Stimulated activated CD8-positive, alpha-beta memory T cell treated with anti-CD3 and anti-CD28 coated beads, Interleukin-15, amount 100 ng/mL, for 48 hours (primary cell): ENCODE measurements around the gene DRAXIN.

Experiments used
- DNase-seq, 2 donors: peaks; one replicate each; pipeline ENCODE4 v3.0.0-alpha.2; 2020; ENCODE audit warnings: low read depth in 2 of 2

DRAXIN gene

DNA sequence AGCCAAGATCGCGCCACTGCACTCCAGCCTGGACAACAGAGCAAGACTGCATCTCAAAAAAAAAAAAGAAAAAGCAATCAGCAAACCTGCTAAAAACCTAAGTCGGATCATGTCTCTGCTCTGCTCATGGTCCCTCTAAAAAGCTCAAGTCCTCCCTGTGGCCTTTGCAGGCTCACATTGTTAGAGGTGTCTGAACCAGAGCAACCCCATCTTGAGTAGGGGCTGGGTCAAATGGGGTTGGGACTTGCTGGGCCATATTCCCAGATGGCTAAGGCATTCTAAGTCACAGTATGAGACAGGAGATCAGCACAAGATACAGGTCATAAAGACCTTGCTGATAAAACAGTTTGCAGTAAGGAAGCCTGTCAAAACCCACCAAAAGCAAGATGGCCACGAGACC is 3.0 kb upstream of the DRAXIN start:
- no peak for DNase-seq

DNA sequence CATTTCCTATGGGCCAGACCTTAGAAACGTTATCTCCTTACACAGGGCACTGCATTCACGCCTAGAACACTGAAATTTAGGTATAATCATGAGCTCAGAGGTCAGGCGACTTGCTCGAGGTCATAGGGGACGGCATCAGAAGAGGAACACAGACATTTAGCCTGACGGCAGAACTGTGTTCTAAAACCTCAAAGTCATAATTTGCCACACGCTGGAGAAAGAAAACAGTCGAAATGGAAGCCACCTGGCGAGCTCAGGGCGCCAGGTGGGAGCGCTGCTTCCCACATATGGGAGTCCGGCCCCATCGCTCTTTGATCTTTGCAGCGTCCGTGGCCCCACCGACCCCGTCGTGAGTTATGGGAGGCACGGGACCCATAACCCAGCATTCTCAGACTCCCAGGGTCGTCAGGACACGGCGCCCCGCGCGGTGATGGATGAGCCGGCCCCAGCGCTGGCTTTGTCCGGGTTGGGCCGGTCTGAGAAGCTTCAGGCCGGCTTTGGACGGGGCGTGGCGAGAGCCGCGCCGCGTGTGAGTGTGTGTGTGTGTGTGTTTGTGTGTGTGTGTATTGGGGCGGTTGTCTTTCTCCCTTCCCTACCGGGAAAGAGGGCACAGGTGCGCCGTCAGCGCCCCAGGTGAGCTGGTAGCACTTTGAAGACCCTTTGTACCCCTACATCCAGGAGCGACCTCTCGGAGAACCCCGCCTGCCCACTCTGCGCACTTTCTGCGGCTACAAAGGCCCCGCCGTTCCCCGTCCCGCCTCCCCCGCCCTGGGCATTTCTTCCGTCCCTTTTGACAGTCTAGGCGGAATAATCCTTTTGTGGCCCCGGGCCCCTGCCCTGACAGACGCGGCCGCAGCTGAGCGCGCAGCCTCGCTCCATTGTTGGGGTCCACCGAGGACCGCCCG is 861 bp upstream of the DRAXIN start:
- no peak for DNase-seq

DNA sequence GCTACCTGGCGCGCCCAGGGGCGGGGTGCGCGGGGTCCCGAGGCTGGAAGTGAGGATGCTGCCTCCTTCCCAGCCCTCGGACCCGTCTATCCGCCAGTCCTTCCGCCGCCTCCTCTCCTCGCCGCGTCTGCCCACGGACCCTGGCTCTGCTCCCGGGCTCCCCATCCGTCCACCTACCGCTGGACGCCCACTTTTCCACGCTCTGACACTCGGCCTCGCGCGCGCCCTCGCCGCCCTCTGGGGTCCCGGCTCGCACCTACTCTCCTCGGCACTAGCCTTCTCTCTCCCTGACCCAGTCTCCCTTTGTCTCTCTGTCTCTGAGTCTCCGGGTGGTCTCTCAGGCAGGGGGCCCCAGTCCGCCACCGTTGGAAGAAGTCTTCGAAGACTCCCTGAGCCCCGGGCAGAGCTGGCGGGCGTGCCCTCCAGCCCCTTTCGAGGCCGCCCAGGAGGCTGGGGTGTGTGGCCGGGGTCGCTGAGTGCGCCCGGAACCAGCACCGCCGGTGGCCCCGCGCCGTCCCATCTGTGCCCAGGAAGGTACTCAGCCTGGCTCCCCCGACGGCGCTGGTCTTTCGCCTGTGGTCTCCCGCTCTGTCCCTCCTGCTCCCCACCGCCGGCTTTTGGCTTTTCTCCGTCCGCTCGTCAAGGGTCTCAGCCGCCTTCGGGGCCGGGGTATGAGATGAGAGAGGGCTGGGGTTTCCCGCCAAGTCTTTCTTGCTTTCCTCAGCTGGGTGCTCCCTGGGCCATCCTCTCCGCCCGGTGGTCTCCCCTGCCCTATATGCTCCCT is 610 bp downstream of the DRAXIN start:
- DNase-seq = no peak

DNA sequence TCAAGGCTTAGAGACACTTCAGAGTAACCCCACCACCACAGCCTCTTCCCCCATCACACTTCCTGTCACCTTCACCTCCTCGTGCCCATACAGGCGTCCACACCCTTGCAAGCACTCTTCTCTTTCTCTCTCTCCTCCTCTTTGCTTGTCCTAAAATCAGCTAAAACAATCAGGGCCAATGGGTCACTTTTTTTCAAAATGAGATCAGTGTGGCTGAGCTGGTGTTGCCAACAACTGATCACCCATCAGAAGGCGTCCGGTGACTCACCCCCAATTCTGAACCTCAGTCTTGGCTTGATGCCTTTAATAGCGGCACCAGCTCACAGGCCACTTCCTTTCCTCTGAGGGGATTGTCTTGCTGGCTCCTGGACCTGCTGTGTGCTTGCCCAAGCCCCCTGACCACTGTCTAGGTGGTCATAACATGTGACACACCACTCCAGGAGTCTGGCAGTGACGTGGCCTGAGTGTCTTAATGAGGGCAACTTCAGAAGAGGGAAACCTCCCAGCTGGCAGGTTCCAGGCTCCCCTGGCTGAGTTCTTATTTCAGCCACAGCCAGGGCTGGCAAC is 1.6 kb downstream of the DRAXIN start:
- peak; percentile 35 to 40 for DNase-seq

DNA sequence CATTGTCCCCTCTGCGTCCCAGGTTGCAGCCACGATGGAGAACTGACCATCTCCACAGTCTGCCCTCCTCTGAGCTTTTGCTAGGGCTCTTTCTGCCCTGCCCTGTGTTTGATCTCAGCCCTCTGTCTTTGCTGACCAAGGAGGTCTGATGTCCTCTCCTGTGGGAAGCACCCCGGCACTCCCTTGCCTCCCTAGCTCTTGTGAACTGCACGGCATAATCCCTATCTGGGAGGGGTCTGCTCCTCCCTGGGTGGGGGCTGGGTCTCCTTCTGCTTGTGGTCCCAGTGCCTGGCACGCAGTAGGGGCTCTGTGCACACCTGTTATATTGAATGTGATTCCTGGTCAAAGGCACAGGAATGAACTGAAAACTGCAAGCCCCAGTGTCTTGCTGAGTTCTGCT is 2.4 kb downstream of the DRAXIN start:
- DNase-seq = no peak

DNA sequence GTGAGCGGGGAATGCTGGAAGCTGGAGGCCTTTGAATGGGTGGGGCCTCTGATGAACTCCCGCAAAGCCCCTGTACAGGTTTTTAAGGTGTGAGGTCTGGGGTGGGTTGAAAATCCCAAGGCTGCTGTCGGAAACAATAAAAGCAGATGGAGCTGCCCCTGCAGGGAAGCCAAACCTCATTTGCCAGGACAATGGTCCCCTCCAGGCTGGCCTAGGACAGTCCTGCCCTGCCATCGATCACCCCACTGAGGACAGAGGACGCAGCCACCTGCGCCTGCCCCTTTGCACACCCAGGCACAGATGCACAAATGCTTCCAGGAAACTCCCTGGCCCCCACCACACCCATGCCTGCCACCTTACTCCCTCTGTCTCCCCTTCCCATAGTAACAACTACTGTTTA is 4.4 kb downstream of the DRAXIN start:
- DNase-seq = no peak

DNA sequence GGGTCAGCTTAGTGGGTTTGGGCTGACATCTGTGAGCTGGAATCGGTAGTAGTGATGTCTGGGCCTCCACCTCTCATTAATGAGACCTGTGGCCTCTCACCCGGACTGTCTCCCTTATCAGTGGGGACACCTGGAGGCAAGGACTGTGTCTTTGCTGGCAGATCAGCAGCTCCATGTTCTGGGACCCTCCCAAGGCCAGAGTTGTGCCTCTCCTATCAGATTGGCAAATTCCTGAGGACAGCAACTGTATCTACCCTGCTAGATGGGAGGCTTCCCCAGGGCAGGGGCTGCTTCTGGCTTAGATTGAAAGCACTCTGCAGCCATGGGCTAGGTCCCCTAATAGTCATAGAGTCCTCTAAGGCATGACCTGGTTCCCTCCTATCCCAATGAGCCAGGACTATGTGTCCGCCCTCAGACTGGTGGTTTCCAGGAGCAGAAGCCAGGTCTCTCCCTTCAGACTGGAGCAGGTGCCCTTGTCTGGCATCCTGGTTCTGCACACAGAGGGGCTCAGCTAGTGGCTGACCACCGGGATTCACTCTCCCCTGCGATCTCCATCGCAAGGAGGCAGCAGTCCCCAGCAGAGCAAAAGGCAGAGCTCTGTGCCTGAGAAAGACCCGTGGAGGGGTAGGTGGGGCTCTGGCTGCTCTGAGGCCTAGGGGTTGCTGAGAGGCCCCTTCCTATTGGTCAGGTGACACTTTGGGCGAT is 5.8 kb downstream of the DRAXIN start:
- DNase-seq = no peak

DNA sequence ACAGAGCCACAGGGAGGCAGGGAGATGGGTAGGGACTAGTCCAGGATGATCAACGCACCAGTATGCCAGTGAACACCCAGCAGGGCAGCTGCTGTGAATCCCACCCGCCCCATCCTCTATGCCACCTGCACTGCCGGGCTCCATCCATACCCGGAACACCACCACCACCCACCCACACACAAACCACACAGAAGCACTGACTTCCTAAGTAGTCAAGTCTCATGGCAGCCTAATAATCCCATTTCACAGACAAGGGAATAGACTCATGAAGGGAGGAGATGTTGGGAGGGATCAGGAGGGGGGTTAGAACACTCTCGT is 6.3 kb downstream of the DRAXIN start:
- DNase-seq = no peak

DNA sequence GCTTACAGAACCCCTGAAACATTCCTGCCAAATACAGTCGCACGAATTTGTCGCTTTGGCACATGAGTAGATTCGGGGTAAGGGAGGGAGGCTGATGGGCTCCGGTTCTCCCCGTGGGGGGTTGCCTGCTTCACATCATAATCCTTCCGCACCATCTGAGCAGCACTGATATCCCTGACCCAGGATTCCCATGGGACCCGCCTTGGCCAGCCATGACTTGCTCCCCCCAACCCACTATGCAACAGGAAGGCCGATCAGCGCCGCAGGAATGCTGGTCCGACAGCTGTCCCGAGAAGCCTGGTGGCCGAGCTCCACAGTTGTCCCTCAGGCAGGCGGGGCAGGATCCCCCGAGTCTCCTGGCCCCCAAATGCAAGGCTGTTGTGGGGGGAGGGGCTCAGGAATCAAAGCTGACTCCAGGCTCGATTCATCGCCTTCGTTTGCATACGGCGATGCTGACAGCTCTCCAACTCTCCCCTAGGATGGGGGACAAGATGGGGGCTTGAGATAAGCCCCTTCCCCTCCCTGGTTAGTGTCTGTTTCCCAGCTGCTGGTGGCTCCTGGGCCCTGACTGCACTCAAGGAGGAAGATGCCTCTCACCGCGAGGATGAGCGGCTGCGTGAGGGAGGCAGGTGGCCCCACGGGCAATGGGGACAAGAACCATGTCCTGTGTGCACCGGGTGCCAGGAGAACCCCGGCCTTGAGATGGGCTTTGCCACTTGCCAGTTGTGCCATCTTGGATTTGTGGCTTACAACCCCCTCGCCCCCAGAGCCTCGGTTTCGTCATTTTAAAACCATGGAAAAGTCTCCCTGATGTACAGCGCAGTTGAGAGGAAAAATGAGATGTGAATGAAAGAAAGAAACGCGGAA is 9.3 kb downstream of the DRAXIN start:
- DNase-seq = no peak

DNA sequence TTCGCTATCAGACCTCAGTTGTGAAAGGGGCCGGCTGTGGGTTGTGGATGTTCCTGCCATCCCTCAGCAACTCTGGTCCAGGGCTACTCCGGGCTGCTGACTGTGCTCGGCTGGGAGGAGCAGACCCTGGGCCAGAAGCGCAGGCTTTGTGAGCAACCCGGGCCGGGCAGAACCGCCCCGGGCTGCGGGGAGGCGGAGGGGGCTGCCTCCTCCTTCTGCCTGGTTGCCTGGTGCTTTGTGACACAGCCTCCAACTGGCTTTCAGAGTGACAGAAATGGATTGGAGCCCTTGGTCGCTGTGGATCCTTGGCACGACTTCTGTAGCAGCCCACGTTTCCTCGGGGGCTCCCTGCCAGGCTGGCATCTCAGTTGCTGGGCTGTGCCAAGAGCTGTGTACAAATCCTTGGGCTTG is 10.0 kb downstream of the DRAXIN start:
- DNase-seq = no peak

DNA sequence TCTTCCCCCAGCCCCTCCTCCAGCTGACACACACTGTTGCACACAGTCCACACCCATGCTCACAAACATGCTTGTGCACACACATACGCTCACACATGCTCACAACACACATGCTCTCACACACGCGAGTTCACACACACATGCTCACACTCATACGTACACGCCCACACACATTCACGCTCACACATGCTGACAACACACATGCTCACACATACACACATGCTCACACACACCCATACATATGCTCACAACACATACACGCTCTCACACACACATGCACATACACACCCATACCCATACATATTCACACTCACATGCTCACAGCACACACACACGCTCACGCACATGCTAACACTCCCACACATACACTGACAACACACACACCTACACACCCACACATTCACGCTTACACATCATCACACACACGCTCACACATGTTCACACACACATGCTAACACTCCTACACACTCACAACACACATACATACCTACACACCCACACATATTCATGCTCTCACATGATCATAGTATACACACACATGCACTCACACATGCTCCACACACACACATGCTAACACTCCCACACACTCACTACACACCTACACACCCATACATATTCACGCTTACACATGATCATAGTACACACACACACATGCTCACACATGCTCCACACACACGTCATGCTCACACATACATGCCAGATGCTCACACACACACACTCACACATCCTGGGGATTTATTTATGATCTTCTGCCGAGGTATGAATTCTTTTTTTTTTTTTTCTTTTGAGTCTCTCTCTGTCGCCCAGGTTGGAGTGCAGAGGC is 10.7 kb downstream of the DRAXIN start:
- DNase-seq = no peak

DNA sequence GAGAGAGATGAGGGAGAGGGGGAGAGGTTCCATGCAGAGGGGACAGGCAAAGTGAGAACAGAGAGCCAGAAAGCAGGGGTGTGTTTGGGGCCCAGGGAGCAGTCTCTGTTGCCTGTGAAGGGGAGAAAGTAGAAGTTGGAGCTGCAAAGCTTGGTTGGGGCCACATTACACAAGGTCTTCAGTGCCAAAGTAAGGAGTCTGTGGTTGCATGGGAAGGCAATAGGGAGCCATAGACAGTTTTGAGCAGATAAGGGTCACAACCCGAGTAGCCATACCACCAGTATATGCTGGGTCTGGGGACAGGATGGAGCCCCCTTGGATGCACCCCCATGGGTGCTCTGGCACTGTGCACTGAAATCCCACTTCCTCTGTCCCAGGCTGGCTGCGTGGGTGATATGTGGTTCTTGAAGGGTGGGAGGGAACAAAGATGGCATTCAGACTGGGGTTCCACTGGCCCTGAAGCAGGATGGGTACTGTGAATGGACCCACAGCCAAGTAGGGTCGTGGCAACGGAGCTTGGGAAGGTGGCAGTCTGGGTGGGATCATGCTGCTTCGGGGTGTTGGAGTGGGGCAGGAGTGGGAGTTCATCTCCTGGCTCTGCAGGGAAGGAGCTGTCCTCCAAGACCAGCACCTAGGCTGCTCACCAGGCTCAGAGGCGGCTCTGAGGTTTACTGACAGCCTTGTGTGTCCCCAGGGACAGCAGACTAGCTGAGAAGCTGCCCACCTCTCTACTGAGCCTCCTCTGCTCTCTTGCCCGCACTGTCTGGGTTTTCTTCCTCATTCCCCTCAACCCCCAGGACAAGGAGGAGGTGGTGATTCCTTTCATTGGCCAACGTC is 12.1 kb downstream of the DRAXIN start:
- DNase-seq = no peak

DNA sequence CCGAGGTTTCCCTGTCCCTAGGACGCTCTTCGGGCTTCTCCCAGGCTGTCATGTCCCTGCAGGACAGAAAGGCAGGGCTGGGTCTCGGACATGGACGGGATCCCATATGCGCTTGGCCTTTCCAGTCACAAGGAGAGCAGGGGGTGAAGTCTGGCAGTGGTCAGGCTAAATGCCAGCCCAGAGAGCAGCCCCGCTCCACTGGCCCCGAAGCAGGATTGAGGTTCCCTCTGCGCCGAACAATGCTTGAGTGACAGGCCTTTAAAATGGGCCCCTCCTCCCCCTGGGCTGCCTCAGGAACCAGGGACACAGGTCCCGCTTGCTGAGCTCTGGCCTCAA is 12.7 kb downstream of the DRAXIN start:
- no peak for DNase-seq

DNA sequence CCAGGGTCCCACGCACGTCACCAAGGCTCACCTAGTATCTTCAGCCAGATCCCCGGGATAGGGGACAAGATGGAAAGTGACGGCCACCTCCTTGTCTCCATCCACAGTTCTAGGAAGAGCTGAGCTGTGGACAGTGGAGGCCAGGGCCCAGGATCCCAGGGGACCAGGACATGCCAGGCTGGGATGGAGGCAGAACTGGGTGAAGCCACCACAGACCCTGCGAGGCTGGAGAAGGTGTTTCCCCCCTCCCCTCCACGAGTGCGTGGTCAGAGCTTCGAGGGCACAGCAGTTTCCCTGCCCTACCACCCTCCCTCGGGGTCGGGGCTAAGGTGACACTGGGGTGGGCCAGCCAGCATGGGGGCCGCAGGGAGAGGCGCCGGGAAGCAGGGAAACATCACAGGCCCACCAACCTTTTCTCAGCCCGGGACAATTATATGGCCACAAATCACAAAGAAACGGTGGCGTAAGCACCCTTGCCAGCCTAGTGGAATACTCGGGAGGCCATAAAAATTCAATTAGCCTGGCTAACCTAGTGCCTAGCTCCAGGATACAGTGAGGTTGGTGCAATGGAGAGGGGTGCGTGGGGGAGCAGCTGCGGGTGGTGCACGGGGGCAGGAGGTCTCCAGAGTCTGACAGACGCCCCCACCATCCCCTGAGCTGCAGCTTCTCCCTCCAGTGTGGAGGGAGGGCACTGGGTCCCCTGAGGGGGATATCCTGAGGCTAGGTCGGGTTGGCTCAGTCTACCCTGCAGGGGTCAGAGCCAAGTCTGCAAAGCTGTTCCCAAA is 13.4 kb downstream of the DRAXIN start:
- no peak for DNase-seq

DNA sequence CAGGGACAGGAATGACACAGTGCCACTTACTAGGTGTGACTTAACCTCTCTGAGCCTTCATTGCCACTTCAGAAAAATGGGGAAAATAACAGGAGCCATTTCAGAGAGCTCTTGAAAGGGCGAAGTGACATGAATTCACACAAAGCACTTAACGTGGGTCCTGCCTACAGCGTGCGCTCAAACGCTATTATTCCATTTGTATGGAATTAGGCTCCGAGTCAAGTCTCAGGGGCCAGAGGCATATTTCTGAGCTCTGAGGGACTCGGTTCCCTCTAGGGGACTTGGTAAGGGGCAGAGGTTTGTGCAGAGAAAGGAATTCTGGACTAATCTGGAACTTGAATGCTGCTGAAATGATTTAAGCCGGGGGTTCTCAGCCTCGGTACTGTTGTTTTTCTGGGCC is 14.1 kb downstream of the DRAXIN start:
- DNase-seq = no peak

DNA sequence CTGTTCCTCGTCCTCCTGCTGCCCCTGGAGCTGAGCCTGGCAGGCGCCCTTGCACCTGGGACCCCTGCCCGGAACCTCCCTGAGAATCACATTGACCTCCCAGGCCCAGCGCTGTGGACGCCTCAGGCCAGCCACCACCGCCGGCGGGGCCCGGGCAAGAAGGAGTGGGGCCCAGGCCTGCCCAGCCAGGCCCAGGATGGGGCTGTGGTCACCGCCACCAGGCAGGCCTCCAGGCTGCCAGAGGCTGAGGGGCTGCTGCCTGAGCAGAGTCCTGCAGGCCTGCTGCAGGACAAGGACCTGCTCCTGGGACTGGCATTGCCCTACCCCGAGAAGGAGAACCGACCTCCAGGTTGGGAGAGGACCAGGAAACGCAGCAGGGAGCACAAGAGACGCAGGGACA is 14.8 kb downstream of the DRAXIN start:
- DNase-seq = no peak

DNA sequence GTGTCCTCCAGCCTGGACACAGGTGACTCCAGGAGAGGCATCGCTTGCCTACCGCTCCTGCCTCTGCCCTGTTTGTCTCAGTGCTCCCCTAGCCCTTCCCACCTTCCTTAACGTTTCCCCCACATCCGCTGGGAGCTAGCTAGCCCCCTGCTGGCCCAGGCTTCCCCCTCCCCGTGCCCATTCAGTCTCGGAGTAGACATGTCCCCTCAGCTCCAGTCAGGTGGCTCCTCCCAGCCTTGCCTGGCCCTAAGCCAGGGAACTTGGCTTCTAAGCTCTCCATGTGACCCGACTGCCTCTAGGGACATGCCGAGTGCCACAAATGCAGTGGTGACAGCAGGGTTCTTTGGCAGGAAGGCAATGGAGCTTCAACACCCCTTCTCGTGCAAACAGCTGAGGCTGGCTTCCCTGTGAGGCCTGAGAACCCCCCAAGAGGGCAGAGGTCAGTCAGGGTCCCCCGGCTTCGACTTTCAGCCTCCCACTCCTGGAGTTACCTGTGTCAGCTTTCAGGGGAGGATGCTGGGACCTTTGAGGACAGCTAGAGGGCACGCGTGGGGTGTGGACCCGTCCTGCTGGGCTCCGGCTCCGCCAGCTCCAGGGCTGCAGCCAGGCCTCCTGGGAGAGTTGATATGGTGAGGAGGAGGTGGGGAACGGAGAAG is 16.2 kb downstream of the DRAXIN start:
- DNase-seq = no peak
